Chondrocyte (in vitro differentiated cells): ENCODE measurements around the gene VCL. TPM values are rescaled to one million over a fixed set of nuclear protein-coding genes. Genes with fewer than 3 reads are reported as not detected.

ENCODE experiments used
- DNase-seq: peaks from one replicate; pipeline ENCODE4 v3.0.0; 2021; ENCODE audit warnings: mixed read lengths, low spot score
- H3K27ac Mint-ChIP-seq: one replicate; pipeline ENCODE4 v1.8.0; 2021; ENCODE audit warnings: mild to moderate bottlenecking, moderate library complexity, mixed read lengths; ENCODE audit not compliant: unreplicated experiment
- H3K27me3 Mint-ChIP-seq: 2 replicates; pipeline ENCODE4 v1.8.0; 2021; ENCODE audit warnings: low read depth, mixed read lengths
- H3K36me3 Mint-ChIP-seq: 2 replicates; pipeline ENCODE4 v1.8.0; 2021; ENCODE audit warnings: low read depth, mixed read lengths
- H3K4me1 Mint-ChIP-seq: 2 replicates; pipeline ENCODE4 v1.8.0; 2021; ENCODE audit warnings: low read depth, mild to moderate bottlenecking, mixed read lengths
- H3K4me3 Mint-ChIP-seq: one replicate; pipeline ENCODE4 v1.8.0; 2021; ENCODE audit warnings: mild to moderate bottlenecking, moderate library complexity, mixed read lengths; ENCODE audit not compliant: unreplicated experiment
- H3K9me3 Mint-ChIP-seq: 2 replicates; pipeline ENCODE4 v1.8.0; 2021; ENCODE audit warnings: low read depth, mixed read lengths
- total RNA-seq: library from RNA; stranded (reverse); gene quantifications from 3 replicates; pipeline ENCODE4 v1.2.1, GENCODE V29; 2021
- TF ChIP-seq, protein P1 (sequence below): fragments of 200-600 bp; sonication (generic); IDR thresholded peaks from 2 replicates; pipeline ENCODE4 v1.5.0; 2021; ENCODE audit warnings: antibody characterized with exemption, mild to moderate bottlenecking, moderate library complexity

The VCL gene
- total RNA-seq, 1 donor from 2014 or later, result 498 TPM

DNA sequence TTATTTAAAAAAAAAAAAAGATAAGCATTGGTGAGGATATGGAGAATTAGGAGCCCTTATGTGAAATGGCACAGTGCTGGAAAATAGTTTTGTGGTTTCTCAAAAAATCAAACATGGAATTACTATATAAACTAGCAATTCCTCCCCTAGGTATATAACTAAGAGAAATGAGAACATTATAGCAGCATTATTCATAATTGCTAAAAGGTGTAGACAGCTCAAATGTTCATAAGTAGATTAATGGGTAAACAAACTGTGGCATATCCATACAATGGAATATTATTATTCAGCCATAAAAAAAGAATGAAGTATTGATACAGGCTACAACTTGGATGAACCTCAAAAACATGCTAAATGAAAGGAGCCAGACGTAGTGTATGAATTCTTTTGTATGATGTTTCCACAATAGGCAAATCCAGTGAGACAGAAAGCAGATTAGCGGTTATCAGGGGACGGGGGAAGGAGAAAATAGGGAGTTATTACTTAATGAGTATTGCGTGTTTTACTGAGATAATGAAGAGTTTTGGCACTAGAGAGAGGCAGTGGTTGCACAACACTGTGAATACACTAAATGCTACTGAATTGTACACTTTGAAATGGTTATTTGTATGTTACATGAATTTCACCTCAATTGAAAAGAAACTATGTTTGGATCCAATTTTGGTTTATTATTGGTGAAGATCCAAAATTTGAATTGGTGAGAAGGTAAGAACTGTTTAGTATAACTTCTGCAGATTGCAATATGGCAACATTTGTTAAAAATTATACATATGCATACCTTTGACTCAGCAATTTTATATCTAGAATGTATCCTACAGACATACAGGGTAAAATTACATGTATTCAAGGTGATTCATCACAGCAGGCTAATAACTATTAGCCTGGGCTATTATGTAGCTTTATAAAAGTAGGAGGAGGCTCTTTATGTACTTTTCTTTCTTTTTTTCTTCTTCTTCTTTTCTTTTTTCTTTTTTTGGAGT lies 69.7 kb downstream of the VCL start:
- Mint-ChIP-seq H3K4me1 (peaks cover 56% of the 10 kb centered on the region), H3K27ac (peak overlapping the region; percentile 77), H3K36me3 (peaks cover 21% of the 10 kb centered on the region), H3K4me3 (no peak overlapping the region), H3K9me3 (peaks cover 13% of the 10 kb centered on the region), H3K27me3 (no peaks in the 10 kb centered on the region)
- TF ChIP-seq, protein P1, sequence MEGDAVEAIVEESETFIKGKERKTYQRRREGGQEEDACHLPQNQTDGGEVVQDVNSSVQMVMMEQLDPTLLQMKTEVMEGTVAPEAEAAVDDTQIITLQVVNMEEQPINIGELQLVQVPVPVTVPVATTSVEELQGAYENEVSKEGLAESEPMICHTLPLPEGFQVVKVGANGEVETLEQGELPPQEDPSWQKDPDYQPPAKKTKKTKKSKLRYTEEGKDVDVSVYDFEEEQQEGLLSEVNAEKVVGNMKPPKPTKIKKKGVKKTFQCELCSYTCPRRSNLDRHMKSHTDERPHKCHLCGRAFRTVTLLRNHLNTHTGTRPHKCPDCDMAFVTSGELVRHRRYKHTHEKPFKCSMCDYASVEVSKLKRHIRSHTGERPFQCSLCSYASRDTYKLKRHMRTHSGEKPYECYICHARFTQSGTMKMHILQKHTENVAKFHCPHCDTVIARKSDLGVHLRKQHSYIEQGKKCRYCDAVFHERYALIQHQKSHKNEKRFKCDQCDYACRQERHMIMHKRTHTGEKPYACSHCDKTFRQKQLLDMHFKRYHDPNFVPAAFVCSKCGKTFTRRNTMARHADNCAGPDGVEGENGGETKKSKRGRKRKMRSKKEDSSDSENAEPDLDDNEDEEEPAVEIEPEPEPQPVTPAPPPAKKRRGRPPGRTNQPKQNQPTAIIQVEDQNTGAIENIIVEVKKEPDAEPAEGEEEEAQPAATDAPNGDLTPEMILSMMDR, result no peak
- DNase-seq, result no peak

DNA sequence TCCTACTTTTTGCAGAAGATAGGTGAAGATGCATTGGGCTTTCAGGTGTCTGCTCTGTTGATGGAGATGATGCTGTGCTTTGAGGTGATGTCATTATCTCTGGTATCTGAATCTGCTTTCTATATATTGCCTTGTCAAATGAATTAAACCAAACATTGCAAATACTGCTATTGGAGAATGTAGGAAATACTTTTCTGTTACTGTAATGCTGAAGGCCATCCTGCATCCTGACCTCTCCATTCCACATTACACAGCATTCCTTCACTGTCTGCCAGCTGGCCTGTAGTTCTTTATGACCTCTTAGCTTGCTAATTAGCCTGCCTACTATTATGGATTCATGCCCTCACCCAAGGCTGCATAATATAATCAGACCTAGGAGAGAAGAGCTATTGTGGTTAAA lies 73.2 kb downstream of the VCL start:
- TF ChIP-seq, protein P1, result no peak
- Mint-ChIP-seq H3K36me3 (peaks cover 33% of the 10 kb centered on the region), H3K4me3 (no peak overlapping the region), H3K27ac (peak overlapping the region; percentile 71), H3K9me3 (no peaks in the 10 kb centered on the region), H3K4me1 (peaks cover 68% of the 10 kb centered on the region), H3K27me3 (no peaks in the 10 kb centered on the region)
- no peak for DNase-seq

DNA sequence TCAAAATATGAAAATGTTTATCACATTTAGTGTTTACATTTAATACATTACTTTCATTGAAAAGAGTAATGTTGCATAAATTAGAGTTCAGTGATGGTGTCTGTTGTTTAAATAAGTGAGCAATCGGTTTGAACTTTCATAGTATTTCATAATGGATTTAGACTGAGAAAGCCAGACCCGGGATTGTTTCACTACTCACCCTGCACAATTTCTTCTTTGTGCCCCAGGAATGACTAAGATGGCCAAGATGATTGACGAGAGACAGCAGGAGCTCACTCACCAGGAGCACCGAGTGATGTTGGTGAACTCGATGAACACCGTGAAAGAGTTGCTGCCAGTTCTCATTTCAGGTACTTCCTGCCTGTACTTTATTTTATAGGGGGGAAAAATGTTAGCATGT lies 74.6 kb downstream of the VCL start:
- Mint-ChIP-seq H3K27ac (peak overlapping the region; percentile 90), H3K36me3 (peaks cover 39% of the 10 kb centered on the region), H3K4me3 (peak overlapping the region; percentile 11), H3K27me3 (no peaks in the 10 kb centered on the region), H3K9me3 (no peaks in the 10 kb centered on the region), H3K4me1 (peaks cover 79% of the 10 kb centered on the region)
- DNase-seq, result no peak
- TF ChIP-seq, protein P1, result no peak

DNA sequence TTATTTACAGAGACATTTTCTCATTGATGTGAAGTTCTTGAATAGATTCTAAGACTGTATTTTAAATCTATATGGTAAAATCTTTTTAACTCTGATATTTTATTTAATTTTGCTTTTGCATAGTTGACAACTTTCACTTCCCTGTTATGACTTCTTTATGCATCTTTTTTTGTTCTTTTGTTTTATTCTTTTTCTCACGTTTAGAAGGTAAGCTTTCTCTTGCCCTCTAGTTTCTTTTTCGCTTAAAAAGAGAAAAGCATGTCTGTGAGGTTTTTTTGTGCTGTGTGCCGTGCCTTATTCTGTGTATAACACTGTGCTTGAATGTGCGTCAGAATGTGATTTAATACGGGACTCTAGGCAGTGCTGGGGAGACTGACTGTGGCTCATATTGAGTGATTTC lies 78.0 kb downstream of the VCL start:
- H3K36me3 Mint-ChIP-seq, result peaks cover 38% of the 10 kb centered on the region
- peaks cover 81% of the 10 kb centered on the region for H3K4me1 Mint-ChIP-seq
- no peak overlapping the region for H3K4me3 Mint-ChIP-seq
- no peaks in the 10 kb centered on the region for H3K9me3 Mint-ChIP-seq
- no peak for DNase-seq
- TF ChIP-seq, protein P1, result no peak
- H3K27ac Mint-ChIP-seq, result peak overlapping the region; percentile 85
- no peaks in the 10 kb centered on the region for H3K27me3 Mint-ChIP-seq

DNA sequence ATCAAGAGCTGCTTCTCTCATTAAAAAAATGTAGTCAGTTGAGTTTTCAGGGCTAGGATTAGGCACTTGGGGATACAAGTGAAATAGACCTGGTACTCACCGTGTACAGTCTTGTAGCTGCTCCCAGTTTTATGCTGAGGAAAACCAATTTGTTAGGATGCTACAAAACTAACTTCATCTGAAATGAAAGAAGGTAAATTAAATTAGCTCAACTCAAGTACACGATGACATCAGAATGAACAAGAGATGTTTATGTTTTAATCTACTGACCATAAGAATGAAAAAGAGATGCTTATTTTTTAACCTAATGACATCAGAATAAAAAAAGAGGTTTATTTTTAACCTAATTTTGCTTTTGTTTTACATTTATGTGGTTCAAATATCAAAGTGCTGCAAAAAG lies 79.0 kb downstream of the VCL start:
- Mint-ChIP-seq H3K4me1 (peaks cover 80% of the 10 kb centered on the region), H3K4me3 (no peak overlapping the region), H3K36me3 (peaks cover 37% of the 10 kb centered on the region), H3K27ac (no peak overlapping the region), H3K27me3 (no peaks in the 10 kb centered on the region), H3K9me3 (no peaks in the 10 kb centered on the region)
- DNase-seq, result no peak
- TF ChIP-seq, protein P1, result no peak
